Left ventricle myocardium superior (tissue), 1 donor: Measurements from ENCODE around the gene AGTPBP1. TPM values are rescaled to one million over a fixed set of nuclear protein-coding genes. Genes with fewer than 3 reads are reported as not detected.
"Not testable (repeated sequence)": the region's sequence is repeated elsewhere in the genome, so short reads cannot be mapped to it uniquely, and the experiment has no call there.

ENCODE experiments used
- ATAC-seq: fragments of 200-7000 bp; cut with Tn5 transposase; one replicate; pipeline ENCODE4 v1.9.1; 2020; ENCODE audit warnings: mild to moderate bottlenecking, moderate library complexity
- DNase-seq: peaks from one replicate; pipeline ENCODE4 v3.0.0-alpha.2; 2020
- intact Hi-C: fragments of 100-400 bp; cut with micrococcal nuclease; formaldehyde crosslinking; loops from one replicate; pipeline ENCODE4 v1.11.0; 2022
- total RNA-seq: library from RNA; stranded (reverse); fragmentation: NEBNext Ultra II Directional; extraction: Animal tissue kit (Norgen Biotek cat#: 25700); gene quantifications from one replicate; pipeline ENCODE4 v1.2.1, GENCODE V29; 2021
- donor health status: DM: no; HTN: yes; CAD: no; lungs with severe emphysema.

The AGTPBP1 gene
- total RNA-seq, 1 donor from 2014 or later, result 64.4 TPM

DNA sequence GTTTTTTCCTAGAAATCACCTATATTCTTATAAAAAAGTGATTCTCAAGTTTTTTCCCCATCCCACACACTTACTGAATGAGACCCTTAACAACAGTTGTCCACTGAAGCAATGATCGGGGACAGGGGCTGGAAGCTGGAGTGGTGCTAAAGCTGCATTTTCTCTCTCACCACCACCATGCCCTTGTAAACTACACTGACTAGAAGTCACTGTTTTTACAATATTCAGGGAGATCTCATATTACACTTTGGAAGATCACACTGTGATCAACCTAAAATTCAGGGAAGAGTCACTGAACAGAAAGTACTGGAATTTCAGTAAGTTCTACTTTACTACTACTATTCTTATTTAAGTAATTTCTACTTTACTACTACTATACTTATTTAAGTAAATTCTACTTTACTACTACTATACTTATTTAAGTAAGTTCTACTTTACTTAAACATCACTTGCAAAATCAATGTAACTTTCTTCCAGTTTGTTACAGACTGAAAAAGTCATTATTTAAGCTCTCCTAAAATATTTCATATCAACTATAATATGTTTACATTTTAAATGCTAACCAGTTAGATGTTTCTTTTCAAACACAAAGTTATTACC lies 164.3 kb downstream of the AGTPBP1 start:
- DNase-seq (no peak), ATAC-seq (no peak)
- intact Hi-C loops, result no loop called here

- ATAC-seq (no peak), DNase-seq (no peak)
- intact Hi-C loops, result no loop called here
These were observed 165.9 kb downstream of the AGTPBP1 start for GRCh38 chr9:85575868-85576267.

GRCh38 chr9:85573546-85573945 lies 168.2 kb downstream of the AGTPBP1 start:
- DNase-seq, intact Hi-C loops, ATAC-seq: not testable (repeated sequence)

DNA sequence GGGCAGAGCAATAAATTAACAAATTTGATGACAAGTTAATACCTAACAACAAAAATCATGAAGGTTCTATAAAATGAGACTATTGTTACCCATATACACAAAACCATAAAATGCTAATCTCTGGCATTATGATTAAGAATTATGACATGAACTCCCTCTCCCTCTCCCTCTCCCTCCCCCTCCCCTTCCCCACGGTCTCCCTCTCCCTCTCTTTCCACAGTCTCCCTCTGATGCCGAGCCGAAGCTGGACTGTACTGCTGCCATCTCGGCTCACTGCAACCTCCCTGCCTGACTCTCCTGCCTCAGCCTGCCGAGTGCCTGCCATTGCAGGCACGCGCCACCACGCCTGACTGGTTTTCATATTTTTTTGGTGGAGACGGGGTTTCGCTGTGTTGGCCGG lies 168.8 kb downstream of the AGTPBP1 start:
- DNase-seq, ATAC-seq, intact Hi-C loops: not testable (repeated sequence)

- ATAC-seq (no peak), DNase-seq (no peak)
- intact Hi-C loops, result no loop called here
These were observed 171.8 kb downstream of the AGTPBP1 start for GRCh38 chr9:85569988-85570387.

DNA sequence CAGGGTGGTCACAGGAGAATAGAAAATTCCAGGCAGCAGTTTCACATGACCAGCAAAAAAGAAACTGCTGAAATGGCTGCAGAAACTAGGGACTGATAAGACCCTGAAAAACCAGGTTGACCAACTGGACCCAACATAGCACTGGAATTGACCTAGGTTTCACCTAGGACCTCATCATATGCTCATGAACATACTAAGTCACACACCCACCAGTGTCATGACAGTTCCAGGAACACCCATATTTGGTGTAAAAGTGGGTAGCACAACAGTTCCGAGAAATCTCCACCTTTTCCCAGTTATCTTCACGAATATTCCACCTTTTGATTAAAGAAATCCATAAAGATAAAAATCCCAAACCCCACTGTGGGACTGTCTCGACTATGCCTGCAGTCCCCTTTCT lies 182.2 kb downstream of the AGTPBP1 start:
- DNase-seq (no peak), ATAC-seq (no peak)
- intact Hi-C loops, result no loop called here

- no peak for ATAC-seq
- intact Hi-C loops, result no loop called here
These were observed 187.4 kb downstream of the AGTPBP1 start for GRCh38 chr9:85554349-85554748.

DNA sequence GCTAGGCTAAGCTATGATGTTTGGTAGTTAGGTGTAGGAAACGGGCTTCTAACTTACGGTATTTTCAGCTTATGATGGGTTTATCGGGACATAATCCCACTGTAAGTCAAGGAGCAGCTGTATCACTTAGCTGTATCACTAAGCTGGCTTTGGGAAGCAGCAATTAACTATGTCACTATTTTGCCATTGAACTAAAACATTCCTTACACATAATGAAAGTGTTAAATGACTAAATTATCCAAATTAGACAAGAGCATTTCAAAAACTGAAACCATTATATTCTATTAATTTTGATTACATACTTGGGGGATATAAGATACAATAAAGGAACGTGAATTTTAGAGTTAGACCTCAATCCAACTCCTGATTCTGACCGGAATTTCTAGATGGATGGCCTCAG lies 188.3 kb downstream of the AGTPBP1 start:
- intact Hi-C loops, result no loop called here
- no peak for DNase-seq
- no peak for ATAC-seq

More at GRCh38 chr9:85554349-85554748, 187.4 kb downstream of the AGTPBP1 start:
- DNase-seq, result no peak

DNA sequence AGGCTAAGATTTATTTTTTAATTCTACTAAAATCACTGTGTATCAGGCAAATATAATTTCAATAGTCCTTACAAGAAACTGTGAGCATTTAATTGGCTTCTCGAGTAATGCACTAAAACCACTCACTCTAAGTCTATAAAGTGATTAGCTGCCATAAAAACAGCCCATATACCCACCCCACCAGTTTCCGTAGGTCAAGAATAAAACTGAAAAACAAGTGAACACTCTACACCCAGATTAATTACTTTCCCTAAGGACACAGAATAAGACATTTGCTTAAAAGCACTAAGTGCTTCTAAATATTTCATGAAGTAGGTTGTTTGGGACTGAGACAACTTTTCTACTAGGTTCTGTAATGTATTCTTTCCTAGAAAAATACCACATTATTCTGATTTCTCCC lies 194.2 kb downstream of the AGTPBP1 start:
- intact Hi-C loops, result no loop called here
- no peak for ATAC-seq
- no peak for DNase-seq

DNA sequence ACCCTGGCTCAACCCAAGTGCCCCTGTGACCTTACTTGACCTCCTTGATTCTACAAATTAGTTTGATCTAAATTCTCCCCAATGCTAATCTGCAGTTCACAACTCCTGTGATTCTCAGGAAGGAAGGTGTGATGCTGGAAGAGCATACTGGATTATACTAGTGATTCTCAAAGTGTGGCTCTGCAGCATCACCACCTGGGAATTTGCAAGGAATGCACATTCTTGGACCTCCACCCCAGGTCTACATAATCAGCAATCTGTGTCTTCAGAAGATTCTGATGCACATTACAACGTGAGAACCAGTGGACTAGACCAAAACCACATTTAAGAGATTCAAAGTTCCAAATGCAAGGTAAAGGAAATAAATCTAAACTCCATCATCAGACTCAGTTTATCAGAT lies 198.6 kb downstream of the AGTPBP1 start:
- ATAC-seq, result no peak
- no peak for DNase-seq
- intact Hi-C loops, result no loop called here

DNA sequence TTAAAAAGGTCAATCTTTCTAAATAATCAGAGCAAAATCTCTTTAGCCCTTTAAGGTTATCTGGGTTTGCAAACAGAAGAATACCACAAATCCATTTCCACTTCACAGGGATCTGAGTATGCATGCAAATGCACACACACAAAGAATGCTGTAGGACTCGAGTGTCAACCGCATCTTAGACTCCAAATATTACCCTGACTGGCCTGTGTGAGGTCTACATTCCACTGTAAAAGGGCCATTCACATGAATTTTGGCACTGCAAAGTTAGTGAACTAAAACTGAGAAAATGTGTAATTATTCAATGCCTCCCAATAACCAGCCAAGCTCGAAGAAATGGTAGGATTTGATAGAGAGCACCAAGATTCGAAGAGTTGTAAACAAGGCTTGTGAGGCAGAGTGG lies 199.9 kb downstream of the AGTPBP1 start:
- no peak for ATAC-seq
- DNase-seq, result no peak
- intact Hi-C loops, result no loop called here

- ATAC-seq (no peak), DNase-seq (no peak)
- intact Hi-C loops, result no loop called here
These were observed 205.2 kb downstream of the AGTPBP1 start for GRCh38 chr9:85536514-85536913.

- ATAC-seq (peak; percentile 78), DNase-seq (no peak)
- intact Hi-C loops, result no loop called here
These were observed 205.7 kb downstream of the AGTPBP1 start for GRCh38 chr9:85536076-85536475.

- ATAC-seq, result peak; percentile 54
- intact Hi-C loops, result no loop called here
- peak; percentile 37 for DNase-seq
These were observed 207.4 kb downstream of the AGTPBP1 start for GRCh38 chr9:85534340-85534739.

DNA sequence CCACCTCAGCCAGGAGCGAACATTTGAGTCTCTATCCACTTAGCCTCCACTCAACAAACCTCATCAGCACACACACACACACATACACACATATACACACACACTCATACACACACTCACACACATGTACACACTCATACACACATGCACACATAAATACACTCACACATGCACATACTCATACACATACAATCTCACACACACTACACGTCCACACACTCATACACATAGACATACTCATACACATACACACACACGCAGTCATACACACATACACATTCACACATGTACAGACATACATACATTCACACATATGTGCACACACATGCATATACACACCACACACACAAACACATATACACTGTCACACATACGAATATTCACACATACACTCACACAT lies 208.2 kb downstream of the AGTPBP1 start:
- no peak for DNase-seq
- intact Hi-C loops, result no loop called here

GRCh38 chr9:85530721-85531120 lies 211.0 kb downstream of the AGTPBP1 start:
- no peak for DNase-seq
- no peak for ATAC-seq
- intact Hi-C loops, result no loop called here

More for the DNA sequence above, 208.2 kb downstream of the AGTPBP1 start:
- no peak for ATAC-seq

DNA sequence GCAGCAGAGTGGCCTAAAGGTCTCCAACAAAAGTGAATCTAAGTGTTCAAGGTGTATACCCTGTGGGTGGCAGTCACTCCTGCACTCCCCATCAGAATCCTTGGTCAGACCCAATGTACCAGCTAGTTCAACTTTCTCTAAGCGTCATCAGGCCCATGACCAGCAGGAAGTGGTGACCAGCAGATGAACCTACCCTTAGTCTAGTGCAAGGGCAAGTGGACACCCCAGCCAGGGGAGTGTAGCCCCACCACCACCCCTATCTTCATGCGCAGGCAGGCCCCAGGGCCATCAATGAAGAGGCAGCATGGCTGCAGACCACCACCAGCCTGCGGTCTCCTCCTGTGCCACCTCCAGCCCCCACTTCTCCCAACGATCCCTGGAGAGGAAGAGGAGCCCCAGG lies 213.1 kb downstream of the AGTPBP1 start:
- intact Hi-C loops, result no loop called here
- DNase-seq (no peak), ATAC-seq (peak; percentile 31)

GRCh38 chr9:85528142-85528541 lies 213.6 kb downstream of the AGTPBP1 start:
- ATAC-seq, result no peak
- intact Hi-C loops, result no loop called here

DNA sequence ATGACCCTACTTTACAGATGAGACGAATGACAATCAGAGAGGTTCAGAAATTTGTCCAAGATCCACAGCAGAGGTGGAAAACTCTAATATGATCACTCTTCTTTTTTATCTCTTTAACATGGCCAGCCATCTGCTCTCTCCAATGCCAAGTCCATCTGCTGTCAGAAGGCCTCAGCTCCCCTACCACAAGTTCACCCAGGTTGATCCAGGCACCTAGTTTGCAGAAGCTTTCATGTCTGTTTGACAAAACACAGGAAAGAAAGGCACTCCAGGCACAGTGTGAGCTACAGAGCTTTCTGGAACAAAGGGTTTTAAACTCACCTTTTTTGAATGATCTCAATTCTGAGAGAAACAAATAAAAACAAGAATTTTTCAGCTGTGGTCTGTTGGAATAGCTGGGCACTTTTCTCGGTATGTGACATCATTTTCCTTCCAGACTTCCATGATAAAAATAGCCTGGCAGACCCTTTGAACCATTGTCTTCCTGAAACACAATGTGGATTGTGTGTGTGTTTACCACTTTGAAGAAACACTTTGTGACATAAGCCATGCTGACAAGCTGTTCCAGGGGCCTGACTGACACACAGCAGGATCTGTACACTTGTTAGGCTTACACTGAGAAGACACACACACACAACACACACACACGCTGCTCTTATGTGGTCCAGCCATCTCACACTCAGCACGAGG lies 214.3 kb downstream of the AGTPBP1 start:
- intact Hi-C loops, result no loop called here
- no peak for DNase-seq
- peak; percentile 66 for ATAC-seq

More at GRCh38 chr9:85528142-85528541, 213.6 kb downstream of the AGTPBP1 start:
- DNase-seq, result no peak

DNA sequence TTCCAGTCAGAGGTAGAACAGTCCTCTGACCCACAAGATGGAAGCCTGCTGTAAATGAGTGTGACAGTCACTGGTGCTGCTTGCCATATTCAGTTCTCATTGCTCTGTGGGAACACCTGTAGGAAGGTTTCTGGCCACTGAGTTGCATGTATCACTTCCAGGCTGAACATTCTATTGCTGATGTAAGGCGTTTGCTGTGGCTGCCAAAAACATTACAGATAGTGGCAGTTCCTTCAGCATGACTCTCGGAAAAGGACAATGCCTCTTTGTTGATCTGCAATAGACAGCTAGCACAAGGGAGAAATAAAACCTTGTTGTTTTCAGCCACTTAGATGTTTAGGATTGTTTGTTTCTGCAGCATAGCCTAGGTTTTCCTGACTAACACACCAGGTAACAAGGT lies 217.2 kb downstream of the AGTPBP1 start:
- intact Hi-C loops, result no loop called here
- no peak for DNase-seq
- ATAC-seq, result no peak

DNA sequence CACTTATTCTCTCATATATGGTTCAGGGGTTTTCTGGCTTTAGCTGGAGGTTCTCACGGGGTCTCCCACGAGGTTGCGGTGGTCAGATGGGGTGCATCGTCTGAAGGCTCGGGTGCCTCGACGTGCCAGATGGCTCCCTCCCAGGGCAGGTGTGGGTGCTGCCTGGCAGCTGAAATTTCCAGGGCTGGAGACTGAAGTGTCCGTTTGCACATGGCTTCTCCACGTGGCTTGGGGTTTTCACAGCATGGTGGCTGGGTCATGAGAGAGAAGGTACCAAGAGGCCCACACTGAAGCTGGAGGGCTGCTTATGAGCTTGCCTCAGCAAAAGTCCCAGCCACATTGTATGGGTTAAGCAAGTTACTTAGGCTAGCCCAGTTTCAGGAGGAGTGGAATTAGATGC lies 218.6 kb downstream of the AGTPBP1 start:
- ATAC-seq (no peak), DNase-seq (no peak)

More for the DNA sequence above, 218.6 kb downstream of the AGTPBP1 start:
- intact Hi-C loops, result no loop called here
